NCI-H187 treated with DMSO at 0.1 percent for 48 hours (cell line): ENCODE results near the gene SEMA4D.

Experiments
- DNase-seq: peaks from one replicate; lab custom pipeline; 2025; lab: John Stamatoyannopoulos, UW

The SEMA4D gene

DNA sequence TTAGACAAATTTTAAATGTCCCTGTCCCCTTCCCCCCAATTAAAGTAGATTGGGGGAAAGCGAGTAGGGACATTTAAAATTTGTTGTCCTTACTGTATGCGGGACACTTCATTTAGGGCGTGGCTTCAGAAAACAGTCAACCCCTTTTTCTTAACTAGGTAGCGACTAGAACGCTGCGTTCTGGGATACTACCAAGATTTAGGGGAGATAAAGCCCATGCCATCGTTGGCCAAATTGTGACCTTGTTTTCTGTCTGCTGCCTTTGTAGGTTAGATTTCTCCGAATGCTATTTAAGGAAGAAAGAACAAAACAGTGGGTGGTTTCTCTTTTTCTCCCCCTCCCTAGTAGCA, 185.7 kb downstream of the SEMA4D start:
- DNase-seq, result no peak

DNA sequence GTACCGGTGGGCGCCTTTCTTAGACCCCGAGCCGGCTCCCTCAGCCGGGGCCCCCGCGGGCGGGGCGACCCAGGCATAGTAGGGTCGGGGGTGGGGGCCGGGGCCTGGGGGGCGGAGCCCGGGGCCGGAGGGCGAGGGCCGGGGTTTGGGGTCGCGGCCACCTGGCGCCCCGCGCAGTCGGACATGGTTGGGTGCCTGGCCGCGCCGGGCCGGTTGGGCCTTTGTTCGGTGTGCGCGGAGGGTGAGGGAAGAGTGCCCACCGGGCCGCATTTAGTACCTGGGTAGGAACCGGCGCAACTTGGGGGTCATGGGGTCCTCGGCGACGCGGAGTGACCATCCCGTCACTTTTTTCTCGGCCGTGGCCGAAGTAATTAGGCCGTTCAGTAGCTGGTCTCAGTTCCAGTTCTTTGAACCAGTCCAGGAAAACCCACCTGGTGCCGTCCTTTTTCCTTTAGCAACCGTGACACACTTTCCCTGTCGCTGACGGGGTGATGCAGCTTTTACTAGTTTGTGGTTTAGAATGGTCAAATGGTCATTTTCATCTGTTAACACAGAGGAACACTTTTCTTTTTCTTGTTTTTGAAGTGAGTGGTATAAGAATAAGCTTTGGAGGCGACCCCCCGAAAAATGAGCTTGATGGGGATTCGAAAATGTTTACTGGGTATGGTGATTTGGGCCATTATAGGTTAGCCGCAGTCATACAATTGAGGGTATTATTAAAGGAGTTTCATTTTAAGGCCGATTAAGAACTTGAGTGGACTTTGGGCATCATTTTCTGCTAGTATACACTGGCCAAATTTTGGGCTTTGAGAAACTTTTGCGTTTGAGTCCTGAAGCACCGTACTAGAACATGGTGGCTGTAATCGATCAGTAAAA, 186.3 kb downstream of the SEMA4D start:
- DNase-seq, result no peak
